Erythroblast (primary cell): Measurements from ENCODE around the gene ZNF512B.

Source experiments
- GATA1 ChIP-seq: IDR thresholded peaks from 2 replicates; pipeline ENCODE4 v1.6.1; 2011; ENCODE audit warnings: low read depth, mild to moderate bottlenecking, control low read depth, low read length, moderate library complexity
- POLR2A ChIP-seq: IDR thresholded peaks from 2 replicates; pipeline ENCODE4 v1.6.1; 2011; ENCODE audit warnings: mild to moderate bottlenecking, low read length

DNA sequence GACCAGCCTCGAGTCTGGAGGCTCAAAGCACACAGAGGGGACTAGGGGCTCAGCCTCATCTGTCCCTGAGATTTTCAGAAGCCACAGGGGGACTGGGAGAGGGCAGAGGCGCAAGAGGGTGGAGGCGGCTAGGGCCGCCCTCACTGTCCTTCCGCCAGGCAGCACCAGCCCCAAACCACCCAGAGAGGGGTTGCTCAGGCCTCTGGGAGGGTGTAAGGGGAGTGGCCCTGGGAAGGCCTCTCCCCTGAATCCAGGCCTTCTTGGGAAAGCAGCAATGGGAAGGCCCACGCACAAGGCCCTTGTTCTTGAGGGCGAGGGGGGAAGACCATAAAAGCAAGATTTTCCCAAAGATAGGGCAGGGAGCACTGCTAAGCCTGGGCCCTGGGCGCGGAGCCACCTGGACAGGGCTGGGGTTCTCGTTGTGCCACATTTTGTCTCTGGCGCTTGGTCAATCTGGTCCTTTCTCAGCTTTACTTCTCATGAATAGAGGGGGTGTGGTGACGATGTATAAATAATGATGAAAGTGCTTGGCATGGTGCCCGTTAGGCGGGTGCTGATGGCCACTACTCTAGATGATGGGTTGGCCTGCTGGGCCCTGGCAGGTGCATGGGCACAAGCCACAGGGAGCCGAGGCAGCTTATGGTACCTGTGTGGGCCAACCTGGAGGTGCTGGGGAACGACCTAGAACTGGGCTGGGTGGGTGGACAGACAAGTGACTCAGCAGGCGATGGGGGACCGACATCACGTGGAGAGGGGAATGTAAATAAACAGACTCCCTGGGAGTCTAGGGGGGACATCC is 4.9 kb upstream of the ZNF512B start:
- TF ChIP-seq POLR2A (no peak), GATA1 (no peak)
